AG08395 (cell line): ENCODE results near the gene NATD1.

ENCODE experiments used
- DNase-seq: peaks from one replicate; pipeline ENCODE4 v3.0.0; 2012; ENCODE audit warnings: mixed read lengths, low spot score

Gene NATD1

DNA sequence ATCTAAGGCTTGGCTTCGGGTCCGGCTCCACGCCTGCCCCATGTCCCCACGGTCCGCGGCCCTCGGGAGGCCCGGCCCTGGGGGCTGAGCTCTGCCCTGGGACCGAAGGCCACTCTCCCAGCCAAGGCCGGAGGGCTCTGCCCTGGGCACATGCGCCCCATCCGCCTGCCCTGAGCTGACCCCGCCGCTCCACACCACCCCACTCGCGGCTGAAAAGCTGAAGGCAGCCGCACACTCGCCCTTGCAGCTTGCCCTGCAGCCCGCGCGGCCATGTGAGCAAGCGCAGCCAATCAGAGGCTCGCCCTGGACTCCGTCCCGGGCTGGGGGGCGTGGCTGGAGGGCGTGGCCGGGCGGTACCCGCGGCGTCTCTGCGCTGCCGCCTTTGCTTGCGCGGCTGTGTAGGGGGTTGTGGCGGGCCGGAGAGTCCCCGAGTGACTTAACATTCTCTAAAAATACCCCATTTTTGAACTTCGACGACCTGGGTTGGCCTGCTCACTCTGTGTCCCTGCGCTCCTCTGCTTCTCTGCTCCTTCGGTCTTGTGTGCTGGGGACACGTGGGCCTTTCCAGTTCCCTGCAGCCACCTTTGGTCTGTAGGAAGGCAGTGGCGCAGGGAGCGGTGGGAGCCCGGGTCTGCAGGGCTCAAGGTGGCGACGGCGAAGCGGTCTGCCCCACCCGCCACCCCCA, 22.5 kb upstream of the NATD1 start:
- DNase-seq = peak; percentile 97

DNA sequence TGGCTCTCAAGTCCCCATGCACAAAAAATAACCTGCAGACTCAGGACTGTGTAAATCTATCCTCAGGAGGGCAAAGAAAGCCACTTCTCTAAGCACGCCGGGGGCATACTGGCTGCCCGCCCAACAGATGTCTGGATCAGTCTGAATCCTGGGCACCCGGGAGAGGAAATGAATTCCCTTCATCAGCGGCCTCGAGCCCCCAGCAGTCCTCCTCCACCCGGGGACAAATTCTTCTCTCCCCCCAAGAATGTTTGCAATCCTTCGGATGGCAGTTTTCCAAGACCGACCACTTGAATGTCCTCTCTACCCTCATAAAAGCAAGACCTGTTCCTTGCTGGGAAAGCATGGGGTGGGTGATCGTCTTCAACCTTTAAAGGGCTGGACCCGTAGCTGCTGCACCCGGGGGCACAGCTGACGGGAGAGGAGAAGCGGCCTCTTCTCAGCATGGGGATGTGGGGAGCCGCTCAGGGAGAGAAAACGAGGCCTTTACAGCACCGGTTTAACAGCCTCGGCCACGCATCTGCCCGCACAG, 21.9 kb upstream of the NATD1 start:
- DNase-seq = no peak

DNA sequence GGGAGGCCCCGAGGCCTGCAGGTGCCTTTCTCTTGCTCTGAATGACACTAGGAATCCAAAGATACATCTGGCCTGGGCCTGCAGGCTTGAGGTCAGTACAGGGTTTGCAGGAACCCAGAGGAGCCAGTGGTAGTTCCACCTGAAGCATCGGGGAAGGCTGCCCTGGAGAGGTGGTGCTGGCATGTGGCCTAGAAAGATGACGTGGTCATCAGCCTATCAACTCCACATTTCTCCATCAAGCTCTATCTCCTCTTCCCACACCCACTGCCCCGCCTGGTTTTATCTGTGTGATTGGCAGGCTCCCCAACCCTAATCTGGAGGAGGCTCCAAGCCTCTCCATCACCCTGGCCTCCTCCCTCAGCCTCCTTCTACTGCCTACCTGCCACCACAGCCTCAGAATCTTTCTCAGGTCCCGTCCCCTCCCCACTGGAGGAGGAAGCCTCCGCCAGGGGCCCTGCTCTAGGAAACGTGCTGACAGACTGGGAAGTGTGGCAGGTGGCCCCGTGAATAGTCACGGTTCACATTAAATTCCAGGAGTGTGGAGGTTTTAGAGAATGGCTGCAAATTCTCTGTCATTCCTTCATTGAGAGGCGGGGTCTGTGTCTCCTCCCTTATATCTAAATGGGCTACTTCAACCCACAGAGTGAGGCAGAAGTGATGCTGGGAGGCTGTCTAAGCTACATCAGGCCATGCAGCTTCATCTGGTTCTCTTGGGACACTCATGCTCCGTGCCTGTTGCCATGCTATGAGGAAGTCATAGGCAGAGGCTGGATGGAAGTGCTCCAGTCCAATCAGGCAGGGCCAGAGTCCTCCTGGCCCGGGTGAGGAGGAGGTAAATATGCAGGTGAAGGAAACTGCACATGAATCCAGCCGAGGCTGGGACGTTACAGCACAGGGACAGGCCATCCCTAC, 19.9 kb upstream of the NATD1 start:
- no peak for DNase-seq

DNA sequence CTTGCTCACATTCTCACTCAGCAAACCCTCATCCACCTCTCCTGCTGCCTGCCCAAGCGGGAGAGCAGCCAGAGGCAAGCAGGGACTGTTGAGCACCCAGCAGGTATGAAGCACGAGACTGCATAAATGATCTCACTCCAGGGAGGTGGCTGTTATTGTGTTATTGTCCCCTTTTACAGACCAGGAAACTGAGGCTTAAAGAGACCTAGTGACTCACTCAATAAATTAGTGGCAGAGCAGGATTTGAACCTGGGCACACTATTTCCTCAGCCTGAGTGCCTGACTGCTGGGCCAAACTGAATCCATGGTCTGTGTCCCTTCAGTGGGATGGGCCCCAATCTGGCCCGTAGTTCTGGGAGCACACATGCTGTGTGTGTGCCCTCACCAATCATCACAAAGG, 19.0 kb upstream of the NATD1 start:
- DNase-seq = no peak

DNA sequence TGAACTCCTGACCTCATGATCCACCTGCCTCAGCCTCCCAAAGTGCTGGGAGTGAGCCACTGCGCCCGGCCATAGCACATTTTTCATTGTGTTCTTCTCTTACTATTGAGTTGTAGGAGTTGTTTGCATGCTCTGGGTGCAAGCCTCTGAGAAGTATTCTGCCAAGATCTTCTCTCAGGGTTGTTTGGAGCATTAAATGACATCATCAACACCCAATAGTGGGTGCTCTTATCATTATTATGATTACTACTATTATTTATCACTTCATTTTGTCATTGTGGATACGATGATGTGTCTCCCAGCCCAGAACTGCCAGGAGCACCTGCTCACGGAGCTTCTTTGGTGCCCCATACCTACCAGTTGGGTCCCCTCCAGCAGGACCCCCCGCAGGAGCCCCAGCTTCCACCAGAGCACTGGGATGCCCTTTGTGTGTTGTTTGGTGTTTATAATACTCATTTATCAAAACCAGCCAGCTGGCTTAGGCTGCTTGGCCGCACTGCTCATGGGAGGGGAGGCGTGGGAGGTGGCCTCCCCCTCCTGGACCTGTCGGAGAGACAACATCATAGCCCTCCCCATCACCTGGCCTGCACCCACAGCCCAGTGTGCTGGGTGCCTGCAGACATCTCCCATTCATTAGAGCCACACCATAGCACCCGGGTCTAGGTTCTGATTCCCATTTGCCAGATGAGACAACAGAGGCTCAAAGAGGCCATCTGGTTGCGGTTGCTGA, 18.4 kb upstream of the NATD1 start:
- DNase-seq = no peak

DNA sequence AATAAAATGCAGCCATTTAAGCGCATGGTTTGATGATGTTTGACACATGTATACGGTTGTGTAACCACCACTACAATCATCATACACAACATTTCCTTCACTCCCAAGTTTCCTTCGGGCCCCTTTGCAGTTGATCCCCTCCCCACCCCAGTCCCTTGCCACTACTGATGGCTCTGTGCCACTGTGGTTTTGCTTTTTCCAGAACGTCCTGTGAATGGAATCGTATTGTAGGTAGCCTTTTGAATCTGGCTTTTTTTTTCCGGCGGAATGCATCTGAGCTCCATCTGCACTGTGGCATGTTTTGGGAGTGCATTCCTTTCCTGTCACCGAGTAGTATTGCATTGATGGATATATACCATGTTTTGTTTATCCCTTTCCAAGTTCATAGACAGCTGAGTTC, 16.2 kb upstream of the NATD1 start:
- DNase-seq = no peak

DNA sequence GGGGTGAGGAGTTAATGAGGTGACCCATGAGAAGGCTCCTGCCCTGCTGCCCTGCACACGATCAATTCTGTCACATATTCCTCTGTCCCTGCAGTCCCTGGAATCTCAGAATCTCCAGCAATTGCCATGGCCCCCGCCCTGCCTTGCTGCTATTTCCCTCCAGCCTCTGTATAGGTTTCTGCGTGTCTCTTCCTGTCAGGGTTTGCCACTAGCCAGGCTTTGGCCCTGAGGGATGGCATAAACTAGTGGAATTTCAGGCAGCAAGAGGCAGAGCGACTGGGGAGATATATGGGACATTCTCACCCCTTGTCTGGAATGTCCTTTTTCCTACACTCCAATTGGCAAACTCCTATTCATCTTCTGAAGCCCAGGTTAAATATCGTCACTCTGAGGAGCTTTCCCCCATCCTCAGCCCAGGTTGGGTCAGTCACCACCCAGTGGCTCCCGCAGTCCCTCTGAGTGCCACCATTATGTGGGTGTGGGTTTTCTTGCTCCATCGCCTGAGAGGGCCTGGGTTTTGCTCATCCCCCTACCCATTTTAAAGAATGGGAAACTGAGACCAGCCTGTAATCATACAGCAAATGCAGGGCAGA, 15.5 kb upstream of the NATD1 start:
- DNase-seq = no peak

DNA sequence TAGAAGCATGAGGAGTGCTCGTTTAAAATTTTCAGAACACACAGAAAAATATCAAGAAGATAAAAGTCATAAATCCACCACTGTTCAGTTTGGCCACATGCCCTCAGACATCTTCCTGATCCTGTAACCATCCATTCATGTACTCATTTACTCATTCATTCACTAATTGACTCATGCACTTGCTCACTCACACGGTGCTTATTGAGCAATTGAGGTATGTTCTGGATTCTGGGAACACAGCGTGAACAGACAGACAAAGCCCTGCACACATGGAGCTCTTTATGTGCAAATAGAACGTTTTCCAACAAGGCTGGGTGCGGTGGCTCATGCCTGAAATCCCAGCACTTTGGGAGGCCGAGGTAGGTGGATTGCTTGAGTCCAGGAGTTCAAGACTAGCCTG, 10.2 kb upstream of the NATD1 start:
- peak; percentile 57 for DNase-seq

DNA sequence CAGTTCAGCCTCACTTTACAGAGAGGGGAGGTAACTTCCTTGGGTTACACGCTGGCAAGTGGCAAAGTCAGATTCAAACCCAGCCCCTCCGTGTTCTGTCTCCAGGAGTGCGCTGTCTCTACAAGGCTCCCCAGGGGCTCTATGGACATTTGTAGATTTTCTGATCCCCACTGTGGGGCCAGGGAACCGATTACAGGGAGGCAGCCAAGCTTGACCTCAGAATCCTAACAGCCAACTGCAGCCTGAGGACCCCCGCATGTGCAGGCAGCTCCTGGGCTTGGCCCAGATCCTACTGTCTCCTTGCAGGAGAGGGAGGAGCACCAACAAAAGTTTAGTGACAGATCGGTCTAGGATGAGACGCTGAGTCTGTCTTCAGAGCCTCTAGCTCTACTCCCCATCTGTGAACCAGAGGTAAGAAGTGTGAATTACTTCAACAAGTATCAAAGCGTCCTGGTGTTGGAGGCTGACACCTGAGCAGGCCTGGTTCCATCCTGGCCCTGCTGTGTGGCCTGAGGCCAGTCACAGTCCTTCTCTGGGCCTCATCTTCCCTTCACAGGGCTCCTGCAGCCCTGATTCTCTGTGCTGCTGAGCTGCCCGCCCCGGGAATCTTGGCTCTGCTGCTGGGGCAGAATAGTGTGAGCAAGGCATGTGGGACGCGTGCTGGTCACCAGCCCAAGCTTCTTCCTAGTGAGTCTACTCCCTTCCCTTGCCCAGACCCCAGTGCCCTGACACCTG, 9.2 kb upstream of the NATD1 start:
- no peak for DNase-seq

DNA sequence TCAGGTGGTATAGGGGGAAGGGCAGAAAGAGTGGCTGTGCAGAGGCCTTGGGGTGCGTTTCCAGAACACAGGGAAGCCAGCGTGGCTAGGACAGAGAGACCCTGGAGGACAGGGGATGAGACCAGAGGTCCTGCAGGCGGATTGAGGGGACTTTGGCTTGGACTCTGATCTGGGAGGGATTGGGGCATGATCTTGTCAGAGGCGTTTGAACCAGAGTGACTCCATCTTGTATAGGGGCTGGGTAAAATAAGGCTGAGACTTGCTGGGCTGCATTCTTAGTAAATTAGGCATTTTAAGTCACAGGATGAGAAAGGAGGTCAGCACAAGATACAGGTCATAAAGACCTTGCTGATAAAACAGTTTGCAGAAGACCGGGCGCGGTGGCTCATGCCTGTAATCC, 5.4 kb upstream of the NATD1 start:
- DNase-seq = no peak

DNA sequence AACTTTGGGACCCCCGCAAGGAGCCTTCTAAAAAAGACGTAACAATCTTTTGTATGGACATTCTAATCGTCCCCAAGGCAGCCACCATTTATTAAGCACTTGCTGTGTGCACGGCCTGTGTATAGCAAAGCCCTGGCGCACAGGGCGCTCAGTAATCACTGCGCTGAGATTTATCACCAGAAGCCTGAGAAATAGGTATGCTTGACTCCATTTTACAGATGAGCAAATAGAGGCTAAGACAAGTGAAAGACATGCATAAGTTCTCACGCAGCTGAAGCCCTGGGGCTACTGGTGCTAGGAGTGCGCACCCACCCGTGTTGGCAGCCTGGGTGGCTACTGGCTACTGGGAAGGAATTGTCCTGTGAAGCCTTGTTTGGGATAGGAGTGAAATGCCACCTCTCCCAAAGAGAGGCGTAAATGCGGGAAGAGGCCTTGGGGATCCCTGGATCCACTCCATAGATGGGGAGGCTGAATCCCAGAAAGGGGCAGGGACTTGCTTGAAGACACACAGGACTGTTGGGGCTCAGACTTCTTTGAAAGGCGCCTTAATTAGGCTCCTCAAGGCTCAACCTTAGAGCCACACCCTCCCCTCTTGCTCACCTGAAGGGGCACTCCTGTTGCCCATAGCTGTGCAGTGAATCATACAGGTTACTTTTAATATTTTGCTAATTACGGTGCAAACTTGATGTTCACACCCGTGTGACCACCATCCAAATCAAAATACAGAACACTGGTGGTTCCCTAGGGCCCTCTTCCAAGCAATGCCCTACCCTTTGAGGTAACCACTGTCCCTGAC, 634 bp upstream of the NATD1 start:
- DNase-seq = no peak

DNA sequence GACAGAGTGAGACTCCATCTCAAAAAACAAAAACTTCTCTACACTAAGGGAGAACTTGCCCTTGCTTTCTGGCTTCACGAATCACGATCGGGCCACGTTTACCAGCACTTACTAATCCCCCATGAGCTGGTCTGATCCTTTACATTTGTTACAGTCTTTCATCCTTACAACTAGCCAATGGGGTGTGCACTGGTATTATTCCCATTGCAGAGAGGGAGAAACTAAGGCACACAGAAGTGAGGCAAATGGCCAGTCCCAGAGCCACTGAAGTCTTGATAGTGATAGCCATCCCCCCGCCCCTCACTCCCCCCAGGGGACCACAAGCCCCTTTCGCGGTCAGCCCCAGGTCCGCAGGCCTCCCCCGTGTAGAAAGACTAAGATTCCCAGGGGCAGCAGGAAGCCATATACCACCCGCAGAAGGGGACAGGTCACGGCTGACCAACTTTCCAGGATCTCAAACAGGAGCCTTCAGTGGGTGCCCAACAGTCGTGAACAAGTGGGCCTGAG, 868 bp downstream of the NATD1 start:
- no peak for DNase-seq

DNA sequence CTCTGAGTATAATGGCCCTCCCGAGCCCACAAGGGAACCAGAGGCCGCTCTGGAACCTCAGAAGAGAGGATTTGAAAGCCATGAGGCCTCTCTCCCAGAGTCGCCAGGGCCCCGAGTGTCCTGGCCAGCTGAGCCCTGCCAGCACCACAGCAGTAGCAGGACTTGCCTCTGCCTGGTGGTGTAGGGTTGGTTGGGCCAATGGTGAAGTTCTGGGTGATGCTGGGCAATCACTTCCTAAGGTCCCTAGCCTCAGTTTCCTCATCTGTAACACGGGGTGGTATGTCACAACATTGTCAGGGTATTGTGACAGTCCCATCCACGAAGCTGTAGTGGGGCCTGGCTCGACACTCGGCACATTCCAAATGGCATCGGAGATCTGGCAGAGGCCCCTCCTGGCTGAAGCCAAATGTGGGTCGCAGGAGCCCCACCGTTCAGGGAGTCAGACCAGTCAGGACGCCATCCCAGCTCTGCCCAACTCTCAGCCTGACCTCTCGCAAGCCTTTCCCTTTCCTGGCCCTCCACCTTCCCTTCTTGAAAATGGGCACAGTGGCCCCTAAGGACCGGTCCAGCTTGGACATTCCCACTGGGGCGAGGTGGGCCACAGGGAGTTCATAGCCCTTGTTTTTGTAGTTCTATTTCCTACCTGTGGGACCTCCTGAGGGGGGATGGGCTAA, 1.7 kb downstream of the NATD1 start:
- no peak for DNase-seq

DNA sequence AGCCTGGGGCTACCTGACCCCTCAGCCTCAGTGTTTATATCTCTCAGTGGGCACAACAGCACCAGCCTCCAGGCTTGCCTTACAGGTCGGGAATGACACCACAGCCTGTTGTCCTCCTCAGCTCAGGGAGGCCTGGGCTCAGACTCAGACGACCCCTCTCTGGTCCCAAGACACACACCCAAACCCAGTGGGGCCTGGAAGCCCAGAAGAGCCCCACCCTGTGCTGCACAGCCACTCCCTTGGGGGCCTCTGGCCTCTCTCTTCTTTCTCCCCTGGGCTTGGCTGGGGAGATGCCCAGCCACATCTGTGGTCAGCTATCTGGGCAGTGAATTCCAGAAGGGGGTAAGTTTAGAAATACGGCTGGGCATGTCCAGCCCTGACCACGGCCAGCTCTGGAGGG, 2.4 kb downstream of the NATD1 start:
- no peak for DNase-seq

DNA sequence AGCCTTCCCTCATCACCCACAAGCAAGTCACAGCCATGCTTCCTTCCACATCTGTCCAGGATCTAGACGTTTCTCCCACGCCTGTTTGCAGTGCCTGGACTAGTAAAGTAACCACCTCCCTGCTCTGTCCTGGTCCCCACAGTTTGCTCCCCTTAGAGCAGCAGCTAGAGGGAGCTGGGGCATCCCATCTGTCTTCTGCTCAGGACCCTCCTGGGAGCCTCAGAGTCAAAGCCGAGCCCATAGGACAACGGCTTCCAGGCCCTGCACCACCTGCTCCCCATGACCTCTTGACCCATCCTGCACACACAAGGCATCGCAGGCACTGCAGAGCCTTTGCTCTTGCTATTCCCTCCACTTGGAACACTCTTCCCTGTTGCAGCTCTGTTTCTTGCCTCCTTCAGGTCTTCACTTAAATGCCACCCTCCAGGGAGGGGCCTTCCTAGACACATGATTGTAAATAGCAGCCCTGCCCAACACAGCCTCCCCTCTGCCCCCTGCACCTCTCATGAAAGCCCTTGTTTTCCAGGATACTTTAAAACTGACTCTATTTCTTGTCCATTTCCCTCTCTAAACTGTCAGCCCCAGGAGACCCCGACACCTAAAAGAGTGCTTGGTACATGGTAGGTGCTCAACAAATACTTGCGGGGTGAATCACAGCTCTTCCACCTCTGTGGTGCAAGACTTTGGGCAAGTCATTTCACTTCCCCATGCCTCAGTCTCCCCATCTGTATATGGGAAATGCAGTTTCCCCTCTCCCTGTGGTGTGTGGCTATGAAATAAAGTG, 3.1 kb downstream of the NATD1 start:
- DNase-seq = no peak

DNA sequence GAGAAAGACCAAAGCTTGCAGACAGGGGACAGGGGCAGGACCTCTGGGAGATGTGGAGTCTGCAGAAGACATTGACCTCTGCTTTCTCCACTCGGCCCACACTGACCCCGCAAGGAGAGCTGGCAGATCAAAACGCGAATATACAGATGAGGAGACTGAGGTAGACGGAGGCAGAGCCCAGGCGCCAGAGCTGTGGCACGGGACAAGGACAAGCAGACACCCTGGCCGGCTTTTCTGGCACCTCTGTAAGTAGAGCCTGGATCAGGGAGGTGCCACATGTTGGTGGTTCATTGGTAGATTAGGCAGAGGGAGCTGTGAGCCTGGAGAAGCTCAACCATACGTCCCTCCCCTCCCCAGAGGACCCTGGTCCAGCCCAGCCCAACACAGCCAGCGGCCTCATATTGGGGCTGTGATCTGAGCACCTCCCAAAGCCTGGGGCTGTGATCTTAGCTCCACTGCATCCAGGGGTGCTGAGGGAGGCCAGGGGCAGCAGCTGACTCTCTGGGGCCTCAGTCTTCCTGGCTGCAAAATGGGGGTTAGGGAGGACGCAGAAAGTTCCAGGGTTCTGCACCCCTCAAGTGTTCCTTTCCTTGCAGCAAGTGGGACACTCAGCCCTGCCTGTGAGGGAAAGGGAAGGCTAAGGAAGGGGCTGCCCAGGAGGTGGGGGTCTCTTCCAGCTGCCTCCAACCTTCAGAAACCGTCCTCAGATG, 4.0 kb downstream of the NATD1 start:
- DNase-seq = no peak

DNA sequence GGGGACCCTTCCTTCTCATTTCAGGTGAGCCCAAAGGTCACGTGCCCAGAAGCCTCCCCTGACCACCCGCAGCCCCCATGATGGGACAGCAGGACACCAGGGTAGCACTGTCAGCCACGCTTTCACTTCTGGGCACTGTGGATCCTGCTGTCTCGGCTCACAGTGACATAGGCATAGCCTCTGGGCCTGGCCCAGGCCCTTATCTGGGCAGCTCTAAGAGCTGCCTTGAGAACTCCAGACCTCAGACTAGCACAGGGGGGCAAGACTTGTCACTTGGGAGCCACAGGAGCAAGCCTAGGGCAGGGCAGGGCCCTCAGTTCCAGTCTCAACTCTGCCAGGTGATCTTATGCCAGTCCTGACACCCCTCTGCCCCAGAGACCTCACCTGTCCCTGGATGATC, 4.7 kb downstream of the NATD1 start:
- DNase-seq = no peak

DNA sequence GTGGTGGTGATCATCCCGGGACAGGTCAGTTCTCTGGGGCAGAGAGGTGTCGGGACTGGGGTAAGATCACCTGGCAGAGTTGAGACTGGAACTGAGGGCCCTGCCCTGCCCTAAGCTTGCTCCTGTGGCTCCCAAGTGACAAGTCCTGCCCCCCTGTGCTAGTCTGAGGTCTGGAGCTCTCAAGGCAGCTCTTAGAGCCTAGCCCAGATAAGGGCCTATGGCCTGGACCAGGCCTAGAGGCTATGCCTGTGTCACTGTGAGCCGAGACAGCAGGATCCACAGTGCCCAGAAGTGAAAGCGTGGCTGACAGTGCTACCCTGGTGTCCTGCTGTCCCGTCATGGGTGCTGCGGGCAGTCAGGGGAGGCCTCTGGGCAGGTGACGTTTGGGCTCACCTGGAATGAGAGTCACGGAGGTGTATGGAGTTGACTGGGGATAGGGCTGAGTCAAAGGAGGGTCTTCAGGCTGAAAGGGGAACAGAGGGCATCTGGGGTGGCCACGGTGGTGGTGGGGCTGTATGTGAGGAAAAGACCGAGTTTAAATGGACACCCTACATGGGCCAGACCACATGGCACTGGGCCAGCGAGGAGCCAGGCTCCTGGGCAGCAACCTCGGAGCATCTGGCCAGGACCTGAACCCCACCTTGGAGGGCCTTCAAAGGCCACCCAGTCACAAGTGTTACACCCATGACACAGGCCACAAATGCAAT, 5.5 kb downstream of the NATD1 start:
- DNase-seq = no peak
